GM12878 (cell line): Measurements from ENCODE around the gene CACNG5.

Experiments used
- RCOR1 ChIP-seq: conservative IDR thresholded peaks from 2 replicates; pipeline ENCODE4 v1.6.1; 2012; ENCODE audit warnings: low read depth, low read length, improper control_type of control experiment
- TF ChIP-seq, protein P1 (sequence below), 3 experiments: IDR thresholded peaks in 2 of 3; conservative IDR thresholded peaks in 1 of 3; 2 replicates each; pipeline ENCODE4 v1.5.1; 2011; ENCODE audit warnings: low read depth in 3 of 3, low read length in 3 of 3, mild to moderate bottlenecking in 3 of 3, control low read depth in 2 of 3, moderate library complexity in 2 of 3, inconsistent platforms in 1 of 3, mixed read lengths in 1 of 3; ENCODE audit not compliant: control insufficient read depth in 2 of 3, insufficient read depth in 1 of 3; ENCODE audit errors: extremely low read depth in 1 of 3

DNA sequence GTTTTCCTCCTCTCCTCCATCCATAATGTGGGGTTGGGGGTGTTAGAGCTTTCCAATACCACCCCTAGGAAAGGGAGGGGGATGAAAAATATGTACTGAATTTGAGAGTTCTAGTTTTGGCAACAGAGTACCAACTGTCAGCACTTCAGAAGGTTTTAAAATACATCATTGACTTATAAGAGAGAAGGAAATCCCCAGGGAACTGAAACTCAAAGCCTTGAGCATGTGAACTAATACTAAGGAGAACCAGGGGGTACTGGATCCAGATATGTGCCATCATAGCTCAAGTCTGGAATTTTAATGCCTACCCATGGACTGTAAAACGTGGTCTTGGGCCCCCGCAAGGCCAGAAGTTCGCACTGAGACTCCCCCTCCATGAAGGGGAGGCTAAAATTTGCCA is 15.8 kb downstream of the CACNG5 start:
- no peak for TF ChIP-seq RCOR1
- TF ChIP-seq, protein P1, sequence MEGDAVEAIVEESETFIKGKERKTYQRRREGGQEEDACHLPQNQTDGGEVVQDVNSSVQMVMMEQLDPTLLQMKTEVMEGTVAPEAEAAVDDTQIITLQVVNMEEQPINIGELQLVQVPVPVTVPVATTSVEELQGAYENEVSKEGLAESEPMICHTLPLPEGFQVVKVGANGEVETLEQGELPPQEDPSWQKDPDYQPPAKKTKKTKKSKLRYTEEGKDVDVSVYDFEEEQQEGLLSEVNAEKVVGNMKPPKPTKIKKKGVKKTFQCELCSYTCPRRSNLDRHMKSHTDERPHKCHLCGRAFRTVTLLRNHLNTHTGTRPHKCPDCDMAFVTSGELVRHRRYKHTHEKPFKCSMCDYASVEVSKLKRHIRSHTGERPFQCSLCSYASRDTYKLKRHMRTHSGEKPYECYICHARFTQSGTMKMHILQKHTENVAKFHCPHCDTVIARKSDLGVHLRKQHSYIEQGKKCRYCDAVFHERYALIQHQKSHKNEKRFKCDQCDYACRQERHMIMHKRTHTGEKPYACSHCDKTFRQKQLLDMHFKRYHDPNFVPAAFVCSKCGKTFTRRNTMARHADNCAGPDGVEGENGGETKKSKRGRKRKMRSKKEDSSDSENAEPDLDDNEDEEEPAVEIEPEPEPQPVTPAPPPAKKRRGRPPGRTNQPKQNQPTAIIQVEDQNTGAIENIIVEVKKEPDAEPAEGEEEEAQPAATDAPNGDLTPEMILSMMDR (IDR thresholded peaks at IDR 0.05 in 2 of 3, conservative IDR thresholded peaks at IDR 0.05 in 1 of 3; ENCODE audit: control insufficient read depth in 2 of 3, extremely low read depth in 1 of 3, insufficient read depth in 1 of 3, low read depth in 3 of 3, low read length in 3 of 3) = no peak
